Kidney capillary endothelial cell (primary cell): Measurements from ENCODE around the gene M6PR.
"Not testable (repeated sequence)": the region's sequence is repeated elsewhere in the genome, so short reads cannot be mapped to it uniquely, and the experiment has no call there.

ENCODE experiments used
- DNase-seq: peaks from one replicate; pipeline ENCODE4 v3.0.0-alpha.2; 2018; ENCODE audit warnings: low spot score

The M6PR gene

GRCh38 chr12:8950702-8951478 lies 1.4 kb upstream of the M6PR start:
- DNase-seq: peak; percentile 9

DNA sequence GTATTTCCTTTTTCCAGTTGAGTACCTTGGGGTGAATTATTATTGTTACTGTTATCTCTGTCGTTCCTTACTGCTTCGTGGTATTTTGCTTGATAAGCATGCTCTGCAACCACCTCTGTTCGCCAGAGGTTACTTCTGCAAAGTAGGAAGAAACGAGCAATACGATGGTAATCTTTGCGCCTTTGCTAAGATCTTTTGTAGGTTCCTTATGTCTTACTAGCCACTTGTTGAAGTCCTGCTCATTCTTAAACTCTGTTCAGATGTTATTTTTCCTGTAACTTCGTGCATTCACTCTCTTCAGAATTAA lies 729 bp upstream of the M6PR start:
- no peak for DNase-seq

GRCh38 chr12:8948701-8949341 lies 624 bp downstream of the M6PR start:
- DNase-seq: peak; percentile 38

DNA sequence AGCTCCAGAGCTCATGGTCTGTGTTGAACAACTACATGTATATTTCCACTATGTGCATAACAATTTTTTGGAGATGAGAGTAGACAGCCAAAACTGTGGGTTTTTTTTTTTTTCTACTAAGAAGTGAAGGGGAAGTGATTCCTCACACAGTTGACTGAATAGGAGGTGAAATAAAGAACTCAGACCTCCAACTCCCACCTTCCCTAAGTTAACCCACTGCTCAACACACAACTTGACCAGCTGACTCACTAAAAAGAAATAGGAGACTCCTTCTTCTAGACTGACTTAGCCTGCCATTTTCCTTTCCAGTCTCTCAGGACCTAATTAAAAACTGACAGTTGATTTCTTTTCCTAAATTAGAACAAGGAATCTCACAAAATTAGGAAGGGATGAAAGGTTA lies 1.7 kb downstream of the M6PR start:
- DNase-seq: no peak

DNA sequence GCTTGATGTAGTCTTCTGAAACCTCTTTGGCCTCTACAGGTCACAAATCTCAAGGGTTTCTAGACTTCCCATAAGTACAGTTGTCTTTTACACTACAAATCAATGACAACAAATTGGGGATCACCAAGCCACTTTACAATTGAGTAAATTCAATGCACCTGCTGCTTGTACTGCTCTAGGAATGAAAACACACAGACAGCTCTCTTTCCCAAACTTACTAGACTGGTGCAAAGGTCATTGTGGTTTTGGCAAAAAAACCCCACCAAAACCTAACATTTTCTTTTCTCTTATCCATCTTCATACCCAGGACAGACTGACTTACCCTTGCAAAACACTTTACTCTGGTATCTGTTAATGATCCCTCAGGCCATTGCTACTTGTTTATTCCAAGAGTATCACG lies 2.7 kb downstream of the M6PR start:
- DNase-seq: no peak

- DNase-seq: no peak
Measured at GRCh38 chr12:8943565-8944186, 5.8 kb downstream of the M6PR start.

- no peak for DNase-seq
Measured at GRCh38 chr12:8941691-8942478, 7.6 kb downstream of the M6PR start.

DNA sequence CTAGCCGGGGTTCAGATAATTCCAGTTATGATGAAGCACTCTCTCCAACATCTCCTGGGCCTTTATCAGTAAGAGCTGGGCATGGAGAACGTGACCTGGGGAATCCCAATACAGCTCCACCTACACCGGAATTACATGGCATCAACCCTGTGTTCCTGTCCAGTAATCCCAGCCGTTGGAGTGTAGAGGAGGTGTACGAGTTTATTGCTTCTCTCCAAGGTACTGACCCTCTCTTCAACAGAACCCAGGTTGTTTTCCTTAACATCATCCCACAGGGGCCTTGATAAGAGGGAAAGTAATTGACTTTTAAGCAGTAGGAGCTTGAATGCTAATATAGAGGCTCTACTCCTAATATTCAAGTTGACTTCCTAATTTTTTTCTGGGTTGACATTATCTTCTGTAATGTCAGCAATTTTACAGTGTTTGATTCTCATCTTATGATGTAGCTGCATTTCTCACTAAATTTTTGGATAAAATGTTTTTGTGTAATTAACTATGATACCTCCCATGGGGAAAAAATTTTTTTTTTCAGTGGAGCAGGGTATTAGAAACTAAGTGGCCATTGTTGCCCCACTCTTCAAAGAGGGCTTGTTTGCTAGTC lies 11.5 kb downstream of the M6PR start:
- not testable (repeated sequence) for DNase-seq

DNA sequence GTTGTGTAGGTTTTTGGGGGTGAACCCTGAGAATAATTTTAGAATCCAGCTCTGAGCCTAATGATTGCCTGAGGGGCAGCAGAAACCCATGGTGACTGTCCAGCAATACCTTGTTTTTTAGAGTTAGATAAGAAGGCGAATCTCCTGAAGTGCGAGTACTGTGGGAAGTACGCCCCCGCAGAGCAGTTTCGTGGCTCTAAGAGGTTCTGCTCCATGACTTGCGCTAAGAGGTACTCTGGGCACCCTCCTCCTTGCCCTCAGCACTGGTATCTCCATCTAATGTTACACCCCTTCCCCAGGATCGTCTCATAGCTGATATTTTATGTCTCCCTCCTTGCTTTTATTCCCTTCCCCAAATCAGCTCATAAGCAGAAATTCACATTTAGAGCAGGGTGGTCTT lies 12.7 kb downstream of the M6PR start:
- no peak for DNase-seq

- DNase-seq: not testable (repeated sequence)
Measured at GRCh38 chr12:8934080-8934479, 15.4 kb downstream of the M6PR start.

GRCh38 chr12:8932464-8932863 lies 17.0 kb downstream of the M6PR start:
- DNase-seq: not testable (repeated sequence)

DNA sequence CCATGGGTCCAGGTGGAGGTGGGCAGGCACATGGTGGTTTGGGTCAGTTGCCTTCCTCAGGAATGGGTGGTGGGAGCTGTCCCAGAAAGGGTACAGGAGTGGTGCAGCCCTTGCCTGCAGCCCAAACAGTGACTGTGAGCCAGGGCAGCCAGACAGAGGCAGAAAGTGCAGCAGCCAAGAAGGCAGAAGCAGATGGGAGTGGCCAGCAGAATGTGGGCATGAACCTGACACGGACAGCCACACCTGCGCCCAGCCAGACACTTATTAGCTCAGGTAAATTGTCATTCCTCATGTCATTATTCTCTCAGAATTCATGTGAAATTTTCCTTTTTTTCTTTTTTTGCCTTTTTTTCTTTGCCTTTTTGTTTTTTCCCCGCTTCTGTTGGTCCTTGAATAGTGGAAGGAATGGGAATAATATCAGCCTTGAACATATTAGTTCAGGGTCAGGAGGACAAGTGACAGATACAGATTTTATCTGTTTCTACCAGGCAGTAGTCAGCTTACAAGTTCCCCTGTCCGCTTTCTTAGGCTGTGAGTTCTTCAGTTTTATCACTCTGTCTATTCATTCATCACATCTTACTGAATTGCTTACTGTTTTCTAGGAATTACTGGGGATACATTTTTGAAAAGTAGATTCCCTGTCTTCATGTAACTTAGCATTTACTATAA lies 18.7 kb downstream of the M6PR start:
- not testable (repeated sequence) for DNase-seq

GRCh38 chr12:8922544-8922943 lies 26.9 kb downstream of the M6PR start:
- DNase-seq: no peak

DNA sequence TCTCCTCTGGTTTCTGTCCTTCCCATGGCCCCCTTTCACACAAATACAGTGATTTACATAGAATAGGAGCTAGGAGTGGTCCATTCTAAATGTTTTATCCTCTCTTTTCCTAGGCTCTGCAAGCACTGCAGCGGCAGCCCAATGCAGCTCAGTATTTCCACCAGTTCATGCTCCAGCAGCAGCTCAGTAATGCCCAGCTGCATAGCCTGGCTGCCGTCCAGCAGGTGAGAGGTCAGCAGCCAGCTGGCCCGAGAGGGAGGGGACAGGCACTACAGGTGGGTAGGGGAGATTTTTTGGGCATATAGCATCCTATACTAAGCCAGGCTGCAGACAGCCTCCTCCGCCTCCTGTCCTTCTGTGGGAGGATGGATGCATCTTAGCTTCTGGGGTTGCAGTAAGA lies 29.8 kb downstream of the M6PR start:
- DNase-seq: not testable (repeated sequence)

DNA sequence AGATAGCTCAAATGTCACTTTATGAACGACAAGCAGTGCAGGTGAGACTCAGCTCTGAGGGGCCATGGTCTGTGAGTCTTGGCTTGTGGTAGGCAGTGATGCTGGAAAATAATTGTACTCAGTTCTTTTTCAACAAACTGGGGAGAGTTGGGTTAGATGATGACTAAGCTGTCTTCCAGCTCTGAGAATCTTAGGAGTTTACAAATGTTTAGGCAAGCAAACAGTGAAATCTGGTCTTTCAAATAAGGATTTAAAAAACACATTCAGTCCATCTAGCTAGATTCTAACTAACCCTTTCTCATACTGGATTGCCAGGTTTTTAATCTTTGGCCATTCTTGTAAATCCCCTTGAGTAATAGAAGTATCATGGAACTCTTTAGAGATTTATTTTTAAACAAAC lies 31.7 kb downstream of the M6PR start:
- DNase-seq: no peak

- no peak for DNase-seq
Measured at GRCh38 chr12:8917031-8917430, 32.4 kb downstream of the M6PR start.

GRCh38 chr12:8916154-8916553 lies 33.3 kb downstream of the M6PR start:
- no peak for DNase-seq

DNA sequence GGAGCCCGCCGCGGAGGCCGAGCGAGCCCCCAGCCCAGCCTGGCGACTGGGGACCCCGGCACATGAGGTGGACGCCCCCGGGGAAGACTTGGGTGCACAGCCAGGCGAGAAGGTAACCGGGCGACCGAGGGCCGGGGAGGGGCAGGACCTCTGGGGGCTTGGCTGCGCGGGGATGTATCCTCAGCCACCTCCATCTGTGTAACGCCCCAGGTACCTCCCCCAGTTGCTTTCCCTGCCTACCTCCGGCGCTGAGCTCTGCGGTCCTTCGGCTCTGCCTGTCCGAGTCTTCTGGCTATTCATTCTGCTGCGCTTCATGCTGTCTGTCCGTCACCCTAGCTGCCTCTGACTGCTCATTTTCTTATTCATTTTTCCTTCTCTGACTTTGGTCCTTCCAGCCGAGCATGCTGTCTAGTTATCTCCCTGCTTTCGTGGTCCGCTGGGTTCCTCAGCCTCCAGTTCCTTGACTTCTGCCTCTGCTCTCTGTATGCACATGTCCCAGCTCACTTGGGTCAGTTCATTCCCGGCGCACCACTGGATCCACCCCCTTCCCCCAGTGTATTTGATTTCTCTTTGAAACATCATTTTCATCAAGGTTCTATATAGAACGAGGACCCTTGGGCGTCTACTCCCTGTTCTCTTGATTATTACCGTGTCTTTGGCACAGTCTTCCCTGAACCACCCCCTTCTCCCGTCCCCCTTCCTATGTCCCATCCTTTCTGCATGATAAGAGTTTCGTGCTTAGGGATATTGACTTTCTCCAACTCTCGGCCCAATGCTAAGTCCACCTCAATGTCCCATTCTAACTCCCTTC lies 34.5 kb downstream of the M6PR start:
- DNase-seq: peak; percentile 26

- DNase-seq: peak; percentile 47
Measured at GRCh38 chr12:8914033-8914715, 35.3 kb downstream of the M6PR start, which contains the start of gene PHC1. Gene PHC1, plus strand, starts transcription at chr12:8914509. Its CDS starts 3,169 bp downstream, at chr12:8917678.

DNA sequence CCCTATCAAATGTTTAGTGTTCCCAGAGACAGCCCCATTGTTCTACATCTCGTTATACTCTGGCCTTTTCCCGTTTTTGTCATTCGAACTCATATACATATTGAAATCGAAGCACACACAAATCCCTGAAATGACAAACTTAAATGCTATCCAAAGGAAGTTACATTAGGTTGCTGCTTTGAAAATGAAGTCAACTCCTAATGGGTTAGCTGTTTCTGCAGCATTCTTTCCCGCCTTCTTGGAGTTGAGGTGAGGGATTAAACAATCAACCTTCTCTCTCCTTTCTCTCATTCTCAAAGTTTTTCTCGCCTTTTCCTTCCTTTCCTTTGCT lies 35.8 kb downstream of the M6PR start:
- no peak for DNase-seq
